HepG2 (cell line): Measurements from ENCODE around the gene SSR2. TPM values are rescaled to one million over a fixed set of nuclear protein-coding genes. Genes with fewer than 3 reads are reported as not detected.

ENCODE experiments used
- CHCHD3 ChIP-seq: sonication (generic); formaldehyde crosslinking; IDR thresholded peaks from 2 replicates; pipeline ENCODE4 v1.8.0; 2022; ENCODE audit warnings: mild to moderate bottlenecking, missing genetic modification reagents, moderate library complexity
- FOXA3 ChIP-seq: IDR thresholded peaks from 2 replicates; pipeline ENCODE4 v1.6.1; 2016; ENCODE audit warnings: missing genetic modification reagents, missing compliant biosample characterization
- KMT2A ChIP-seq: sonication (generic); formaldehyde crosslinking; IDR thresholded peaks from 2 replicates; pipeline ENCODE4 v1.4.0; 2020; ENCODE audit warnings: missing genetic modification reagents
- LCORL ChIP-seq, 2 experiments: fragments of 450-650 bp in 1 of 2; sonication (generic) in 1 of 2; formaldehyde crosslinking in 1 of 2; IDR thresholded peaks; 2 replicates each; pipeline versions ENCODE4 v1.5.0 to v1.6.1; 2017 to 2020; ENCODE audit warnings: antibody characterized with exemption in 1 of 2, missing genetic modification reagents in 1 of 2
- NFATC3 ChIP-seq: sonication (generic); formaldehyde crosslinking; IDR thresholded peaks from 2 replicates; pipeline ENCODE4 v1.5.1; 2020; ENCODE audit warnings: mild to moderate bottlenecking, missing genetic modification reagents
- NFIC ChIP-seq: IDR thresholded peaks from 2 replicates; pipeline ENCODE4 v1.6.1; 2012; ENCODE audit warnings: mild to moderate bottlenecking, low read length, inconsistent platforms
- RXRA ChIP-seq: sonication (generic); formaldehyde crosslinking; IDR thresholded peaks from 2 replicates; pipeline ENCODE4 v1.5.1; 2020; ENCODE audit warnings: missing genetic modification reagents
- SNAI1 ChIP-seq: sonication (generic); formaldehyde crosslinking; IDR thresholded peaks from 2 replicates; pipeline ENCODE4 v1.5.0; 2020; ENCODE audit warnings: mild to moderate bottlenecking, missing genetic modification reagents, borderline replicate concordance
- ZFX ChIP-seq: sonication (generic); formaldehyde crosslinking; IDR thresholded peaks from 2 replicates; pipeline ENCODE4 v1.4.0; 2020; ENCODE audit warnings: mild to moderate bottlenecking, low read depth, missing genetic modification reagents, moderate library complexity
- ZNF143 ChIP-seq: sonication (generic); formaldehyde crosslinking; IDR thresholded peaks from 2 replicates; pipeline ENCODE4 v1.4.0; 2020; ENCODE audit warnings: missing genetic modification reagents
- ZNF207 ChIP-seq: fragments of 450-650 bp; IDR thresholded peaks from 2 replicates; pipeline ENCODE4 v1.6.1; 2016; ENCODE audit warnings: antibody characterized with exemption, borderline replicate concordance
- ZNF333 ChIP-seq: sonication (generic); formaldehyde crosslinking; IDR thresholded peaks from 2 replicates; pipeline ENCODE4 v1.4.0; 2020; ENCODE audit warnings: mild to moderate bottlenecking, missing genetic modification reagents, borderline replicate concordance
- ZNF558 ChIP-seq: sonication (generic); formaldehyde crosslinking; IDR thresholded peaks from 2 replicates; pipeline ENCODE4 v1.9.0; 2022; ENCODE audit warnings: mild to moderate bottlenecking, missing genetic modification reagents, borderline replicate concordance
- ZNF615 ChIP-seq: sonication (generic); formaldehyde crosslinking; IDR thresholded peaks from 2 replicates; pipeline ENCODE4 v1.5.0; 2020; ENCODE audit warnings: mild to moderate bottlenecking, missing genetic modification reagents, borderline replicate concordance
- polyA plus RNA-seq, 8 experiments: library from polyadenylated mRNA; depleted of rRNA in 3 of 8; stranded (reverse) in 7 of 8; unstranded in 1 of 8; fragments of >200 nt; fragmentation: Illumina TruSeq in 4 of 8; extraction: Trizol in 4 of 8; gene quantifications; 2 replicates each; pipeline versions ENCODE4 v1.2.1 to v1.2.3, GENCODE V29; 2011 to 2016; ENCODE audit warnings: low read depth in 4 of 8, missing spikeins in 1 of 8, mixed read lengths in 1 of 8; ENCODE audit not compliant: insufficient read depth in 1 of 8
- total RNA-seq, 5 experiments: library from RNA; depleted of rRNA; stranded (reverse); fragments of >200 nt; fragmentation: Illumina TruSeq; extraction: Trizol; gene quantifications; 2 replicates each; pipeline ENCODE4 v1.2.3, GENCODE V29; 2016; ENCODE audit warnings: low read depth in 1 of 5
- TF ChIP-seq, protein P1 (sequence below): sonication (generic); formaldehyde crosslinking; IDR thresholded peaks from 2 replicates; pipeline ENCODE4 v1.5.0; 2020; ENCODE audit warnings: missing genetic modification reagents, mild to moderate bottlenecking, borderline replicate concordance
- TF ChIP-seq, protein P2 (sequence below): sonication (generic); formaldehyde crosslinking; IDR thresholded peaks from 2 replicates; pipeline ENCODE4 v1.4.0; 2020; ENCODE audit warnings: low read depth, missing genetic modification reagents
- TF ChIP-seq, protein P3 (sequence below): sonication (generic); formaldehyde crosslinking; IDR thresholded peaks from 2 replicates; pipeline ENCODE4 v1.4.0; 2020; ENCODE audit warnings: missing genetic modification reagents
- TF ChIP-seq, protein P4 (sequence below): sonication (generic); formaldehyde crosslinking; conservative IDR thresholded peaks from 2 replicates; pipeline ENCODE4 v1.8.0; 2022; ENCODE audit warnings: missing genetic modification reagents

The SSR2 gene
- total and polyA plus RNA-seq, 2 of the 13 experiments (the other 11 are each of a cell fraction or from before 2014, with no cell fraction given), result 284 to 461 TPM

DNA sequence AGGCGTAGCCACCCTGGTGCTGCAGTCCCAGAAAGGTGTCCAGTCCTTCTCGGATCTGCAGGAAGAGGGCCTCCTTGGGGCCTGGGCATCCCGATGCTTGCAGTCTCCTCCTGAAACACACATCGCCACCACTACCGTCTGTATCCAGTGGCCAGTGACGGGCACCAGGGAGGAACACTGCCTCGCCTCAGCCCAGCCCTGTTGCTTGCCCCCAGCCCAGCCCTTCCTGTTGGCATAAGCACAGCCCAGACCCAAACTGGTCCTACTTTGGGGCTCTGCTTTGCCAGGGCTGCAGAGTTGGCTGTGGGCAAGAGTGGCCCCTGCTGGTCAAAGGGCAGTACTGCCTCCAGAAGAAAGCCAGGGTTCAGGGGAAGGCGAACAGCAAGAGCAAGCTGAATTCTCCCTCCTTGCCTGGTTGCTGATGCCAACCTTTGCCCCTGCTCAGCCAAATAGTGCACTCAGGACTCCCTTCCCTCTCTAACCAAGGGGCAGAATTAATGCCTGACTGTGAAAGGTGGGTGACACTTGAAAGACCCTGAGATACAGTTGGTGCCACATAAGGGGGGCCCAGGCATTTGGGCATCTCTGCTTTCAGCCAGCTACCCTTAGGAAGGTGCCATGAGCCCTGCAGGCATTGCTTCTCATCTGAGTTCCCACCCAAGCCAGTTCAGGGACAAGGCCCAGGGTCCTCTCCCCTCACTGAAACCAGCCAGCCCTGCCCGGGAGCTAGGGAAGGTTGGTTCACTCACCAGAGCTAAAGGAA lies 31.3 kb downstream of the SSR2 start (continued):
- TF ChIP-seq, protein P1, sequence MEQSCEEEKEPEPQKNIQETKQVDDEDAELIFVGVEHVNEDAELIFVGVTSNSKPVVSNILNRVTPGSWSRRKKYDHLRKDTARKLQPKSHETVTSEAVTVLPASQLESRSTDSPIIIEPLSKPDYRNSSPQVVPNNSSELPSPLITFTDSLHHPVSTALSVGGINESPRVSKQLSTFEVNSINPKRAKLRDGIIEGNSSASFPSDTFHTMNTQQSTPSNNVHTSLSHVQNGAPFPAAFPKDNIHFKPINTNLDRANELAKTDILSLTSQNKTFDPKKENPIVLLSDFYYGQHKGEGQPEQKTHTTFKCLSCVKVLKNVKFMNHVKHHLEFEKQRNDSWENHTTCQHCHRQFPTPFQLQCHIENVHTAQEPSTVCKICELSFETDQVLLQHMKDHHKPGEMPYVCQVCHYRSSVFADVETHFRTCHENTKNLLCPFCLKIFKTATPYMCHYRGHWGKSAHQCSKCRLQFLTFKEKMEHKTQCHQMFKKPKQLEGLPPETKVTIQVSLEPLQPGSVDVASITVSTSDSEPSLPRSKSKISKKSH (CRISPR knock-in tag), result 0 out of 2 replicates have a peak, but pooled peaks have one; percentile 32
- TF ChIP-seq, protein P2, sequence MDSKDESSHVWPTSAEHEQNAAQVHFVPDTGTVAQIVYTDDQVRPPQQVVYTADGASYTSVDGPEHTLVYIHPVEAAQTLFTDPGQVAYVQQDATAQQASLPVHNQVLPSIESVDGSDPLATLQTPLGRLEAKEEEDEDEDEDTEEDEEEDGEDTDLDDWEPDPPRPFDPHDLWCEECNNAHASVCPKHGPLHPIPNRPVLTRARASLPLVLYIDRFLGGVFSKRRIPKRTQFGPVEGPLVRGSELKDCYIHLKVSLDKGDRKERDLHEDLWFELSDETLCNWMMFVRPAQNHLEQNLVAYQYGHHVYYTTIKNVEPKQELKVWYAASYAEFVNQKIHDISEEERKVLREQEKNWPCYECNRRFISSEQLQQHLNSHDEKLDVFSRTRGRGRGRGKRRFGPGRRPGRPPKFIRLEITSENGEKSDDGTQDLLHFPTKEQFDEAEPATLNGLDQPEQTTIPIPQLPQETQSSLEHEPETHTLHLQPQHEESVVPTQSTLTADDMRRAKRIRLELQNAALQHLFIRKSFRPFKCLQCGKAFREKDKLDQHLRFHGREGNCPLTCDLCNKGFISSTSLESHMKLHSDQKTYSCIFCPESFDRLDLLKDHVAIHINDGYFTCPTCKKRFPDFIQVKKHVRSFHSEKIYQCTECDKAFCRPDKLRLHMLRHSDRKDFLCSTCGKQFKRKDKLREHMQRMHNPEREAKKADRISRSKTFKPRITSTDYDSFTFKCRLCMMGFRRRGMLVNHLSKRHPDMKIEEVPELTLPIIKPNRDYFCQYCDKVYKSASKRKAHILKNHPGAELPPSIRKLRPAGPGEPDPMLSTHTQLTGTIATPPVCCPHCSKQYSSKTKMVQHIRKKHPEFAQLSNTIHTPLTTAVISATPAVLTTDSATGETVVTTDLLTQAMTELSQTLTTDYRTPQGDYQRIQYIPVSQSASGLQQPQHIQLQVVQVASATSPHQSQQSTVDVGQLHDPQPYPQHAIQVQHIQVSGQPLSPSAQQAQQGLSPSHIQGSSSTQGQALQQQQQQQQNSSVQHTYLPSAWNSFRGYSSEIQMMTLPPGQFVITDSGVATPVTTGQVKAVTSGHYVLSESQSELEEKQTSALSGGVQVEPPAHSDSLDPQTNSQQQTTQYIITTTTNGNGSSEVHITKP (CRISPR knock-in tag), result no peak
- TF ChIP-seq NFATC3 (CRISPR knock-in tag) (0 out of 2 replicates have a peak, but pooled peaks have one; percentile 56), NFIC (no peak), RXRA (CRISPR knock-in tag) (peak; percentile 36), ZNF143 (CRISPR knock-in tag) (no peak), FOXA3 (CRISPR knock-in tag) (peak; percentile 30; the same call in 1 of the 2 replicates), SNAI1 (CRISPR knock-in tag) (no peak), ZNF558 (CRISPR knock-in tag) (no peak), ZNF333 (CRISPR knock-in tag) (0 out of 2 replicates have a peak, but pooled peaks have one; percentile 26), KMT2A (CRISPR knock-in tag) (0 out of 2 replicates have a peak, but pooled peaks have one; percentile 35), LCORL (IDR thresholded peaks at IDR 0.05) (no peak), LCORL (CRISPR knock-in tag; IDR thresholded peaks at IDR 0.05) (0 out of 2 replicates have a peak, but pooled peaks have one; percentile 73), ZFX (CRISPR knock-in tag) (peak; percentile 29; the same call in 1 of the 2 replicates), ZNF615 (CRISPR knock-in tag) (no peak), CHCHD3 (CRISPR knock-in tag) (no peak), ZNF207 (no peak)
- TF ChIP-seq, protein P3, sequence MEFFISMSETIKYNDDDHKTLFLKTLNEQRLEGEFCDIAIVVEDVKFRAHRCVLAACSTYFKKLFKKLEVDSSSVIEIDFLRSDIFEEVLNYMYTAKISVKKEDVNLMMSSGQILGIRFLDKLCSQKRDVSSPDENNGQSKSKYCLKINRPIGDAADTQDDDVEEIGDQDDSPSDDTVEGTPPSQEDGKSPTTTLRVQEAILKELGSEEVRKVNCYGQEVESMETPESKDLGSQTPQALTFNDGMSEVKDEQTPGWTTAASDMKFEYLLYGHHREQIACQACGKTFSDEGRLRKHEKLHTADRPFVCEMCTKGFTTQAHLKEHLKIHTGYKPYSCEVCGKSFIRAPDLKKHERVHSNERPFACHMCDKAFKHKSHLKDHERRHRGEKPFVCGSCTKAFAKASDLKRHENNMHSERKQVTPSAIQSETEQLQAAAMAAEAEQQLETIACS (CRISPR knock-in tag), result no peak
- TF ChIP-seq, protein P4, sequence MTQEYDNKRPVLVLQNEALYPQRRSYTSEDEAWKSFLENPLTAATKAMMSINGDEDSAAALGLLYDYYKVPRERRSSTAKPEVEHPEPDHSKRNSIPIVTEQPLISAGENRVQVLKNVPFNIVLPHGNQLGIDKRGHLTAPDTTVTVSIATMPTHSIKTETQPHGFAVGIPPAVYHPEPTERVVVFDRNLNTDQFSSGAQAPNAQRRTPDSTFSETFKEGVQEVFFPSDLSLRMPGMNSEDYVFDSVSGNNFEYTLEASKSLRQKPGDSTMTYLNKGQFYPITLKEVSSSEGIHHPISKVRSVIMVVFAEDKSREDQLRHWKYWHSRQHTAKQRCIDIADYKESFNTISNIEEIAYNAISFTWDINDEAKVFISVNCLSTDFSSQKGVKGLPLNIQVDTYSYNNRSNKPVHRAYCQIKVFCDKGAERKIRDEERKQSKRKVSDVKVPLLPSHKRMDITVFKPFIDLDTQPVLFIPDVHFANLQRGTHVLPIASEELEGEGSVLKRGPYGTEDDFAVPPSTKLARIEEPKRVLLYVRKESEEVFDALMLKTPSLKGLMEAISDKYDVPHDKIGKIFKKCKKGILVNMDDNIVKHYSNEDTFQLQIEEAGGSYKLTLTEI (CRISPR knock-in tag), result no peak
